Activated T-helper 17 cell treated with anti-CD3 and anti-CD28 coated beads, Interleukin-2, amount 50 U/mL, for 72 hours (primary cell): ENCODE results near the gene TMEM131. TPM values are rescaled to one million over a fixed set of nuclear protein-coding genes. Genes with fewer than 3 reads are reported as not detected.
A peak's percentile ranks its signal among the peaks of the same experiment; 100 is the strongest.
"Not testable (repeated sequence)": the region's sequence is repeated elsewhere in the genome, so short reads cannot be mapped to it uniquely, and the experiment has no call there.

Experiments used
- ATAC-seq: fragments of 150-1000 bp; cut with Tn5 transposase; replicated peaks from 2 replicates; pipeline ENCODE4 v1.10.0; 2021; ENCODE audit warnings: mild to moderate bottlenecking, moderate library complexity
- H3K27ac Mint-ChIP-seq: one replicate; pipeline ENCODE4 v1.8.0; 2022; ENCODE audit warnings: mixed read lengths
- H3K27me3 Mint-ChIP-seq: one replicate; pipeline ENCODE4 v1.8.0; 2022; ENCODE audit warnings: mixed read lengths
- H3K36me3 Mint-ChIP-seq: one replicate; pipeline ENCODE4 v1.8.0; 2022; ENCODE audit warnings: low read depth, mild to moderate bottlenecking, mixed read lengths
- H3K4me1 Mint-ChIP-seq: one replicate; pipeline ENCODE4 v1.8.0; 2022; ENCODE audit warnings: mixed read lengths
- H3K4me3 Mint-ChIP-seq: one replicate; pipeline ENCODE4 v1.8.0; 2022; ENCODE audit warnings: mild to moderate bottlenecking, mixed read lengths
- H3K9me3 Mint-ChIP-seq: one replicate; pipeline ENCODE4 v1.8.0; 2022; ENCODE audit warnings: mixed read lengths
- total RNA-seq, 2 donors: library from RNA; stranded (reverse); gene quantifications; one replicate each; pipeline ENCODE4 v1.2.3, GENCODE V29; 2022

TMEM131 gene
- total RNA-seq, 2 donors from 2014 or later, result 32.0 to 36.4 TPM

GRCh38 chr2:97716695-97717612 is 278.8 kb downstream of the TMEM131 start:
- no peaks in the 10 kb centered on the region for H3K27me3 Mint-ChIP-seq
- ATAC-seq, result no peak
- peaks cover 86% of the 10 kb centered on the region for H3K36me3 Mint-ChIP-seq
- peaks cover 64% of the 10 kb centered on the region for H3K4me1 Mint-ChIP-seq
- no peaks in the 10 kb centered on the region for H3K9me3 Mint-ChIP-seq
- peak overlapping the region; percentile 100 for H3K4me3 Mint-ChIP-seq
- H3K27ac Mint-ChIP-seq, result peak overlapping the region; percentile 100

GRCh38 chr2:97715951-97716694 is 279.6 kb downstream of the TMEM131 start:
- Mint-ChIP-seq H3K27ac (peak overlapping the region; percentile 100), H3K4me3 (peak overlapping the region; percentile 100), H3K36me3 (peaks cover 79% of the 10 kb centered on the region), H3K4me1 (peaks cover 69% of the 10 kb centered on the region), H3K9me3 (no peaks in the 10 kb centered on the region), H3K27me3 (no peaks in the 10 kb centered on the region)
- ATAC-seq, result no peak

- H3K36me3 Mint-ChIP-seq, result peaks cover 69% of the 10 kb centered on the region
- ATAC-seq, result peak; percentile 50
- H3K27me3 Mint-ChIP-seq, result no peaks in the 10 kb centered on the region
- H3K9me3 Mint-ChIP-seq, result no peaks in the 10 kb centered on the region
- H3K4me1 Mint-ChIP-seq, result peaks cover 69% of the 10 kb centered on the region
- peak overlapping the region; percentile 100 for H3K4me3 Mint-ChIP-seq
- H3K27ac Mint-ChIP-seq, result peak overlapping the region; percentile 100
Measured at GRCh38 chr2:97714950-97715652, 280.6 kb downstream of the TMEM131 start.

GRCh38 chr2:97714084-97714949 is 281.4 kb downstream of the TMEM131 start:
- peak; percentile 47 for ATAC-seq
- Mint-ChIP-seq H3K36me3 (peaks cover 61% of the 10 kb centered on the region), H3K9me3 (no peaks in the 10 kb centered on the region), H3K4me3 (peak overlapping the region; percentile 100), H3K4me1 (peaks cover 67% of the 10 kb centered on the region), H3K27ac (peak overlapping the region; percentile 100), H3K27me3 (no peaks in the 10 kb centered on the region)

GRCh38 chr2:97713296-97714083 is 282.3 kb downstream of the TMEM131 start, which contains the start of gene ZAP70:
ZAP70 (plus strand) TSS chr2:97713576; CDS start chr2:97724037, 10,461 bp downstream.
- Mint-ChIP-seq H3K4me1 (peaks cover 58% of the 10 kb centered on the region), H3K27me3 (no peaks in the 10 kb centered on the region), H3K4me3 (peak within 1 kb of the TSS; percentile 100), H3K27ac (peak within 1 kb of the TSS; percentile 100), H3K36me3 (peaks cover 53% of the 10 kb centered on the region), H3K9me3 (no peaks in the 10 kb centered on the region)
- ATAC-seq, result peak; percentile 49

DNA sequence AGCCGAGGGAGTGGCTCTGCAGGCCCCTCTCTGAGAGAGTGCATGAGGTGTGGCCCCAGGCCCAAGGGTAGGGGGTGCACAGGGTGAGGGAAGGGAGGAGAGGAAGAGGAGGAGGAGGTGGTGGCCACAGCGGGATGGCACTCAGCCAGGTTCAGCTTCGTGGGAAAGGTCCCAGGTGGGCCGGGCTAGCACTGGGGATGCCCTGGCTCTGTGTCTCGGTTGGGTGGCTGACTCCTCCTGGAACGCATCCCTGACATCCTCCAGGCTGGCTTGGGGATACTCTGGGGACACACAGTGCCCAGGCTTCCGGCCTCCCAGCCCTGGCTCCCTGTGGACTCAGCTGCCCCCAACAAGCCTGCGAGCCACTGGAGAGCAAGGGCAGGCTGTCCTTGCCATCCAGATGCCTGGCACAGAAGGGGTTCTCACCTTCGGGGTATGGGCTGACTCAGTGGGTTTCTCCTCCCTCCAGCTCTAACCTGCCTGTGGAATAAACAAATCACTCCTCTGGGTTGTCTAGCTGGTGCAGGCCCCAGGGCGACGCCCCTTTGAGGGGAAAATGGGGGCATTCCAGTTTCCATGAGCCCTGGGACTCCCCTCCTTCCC is 283.0 kb downstream of the TMEM131 start:
- ATAC-seq, result peak; percentile 36
- peaks cover 46% of the 10 kb centered on the region for H3K36me3 Mint-ChIP-seq
- no peaks in the 10 kb centered on the region for H3K9me3 Mint-ChIP-seq
- H3K4me1 Mint-ChIP-seq, result peaks cover 53% of the 10 kb centered on the region
- peak overlapping the region; percentile 100 for H3K4me3 Mint-ChIP-seq
- H3K27ac Mint-ChIP-seq, result peak overlapping the region; percentile 100
- no peaks in the 10 kb centered on the region for H3K27me3 Mint-ChIP-seq

DNA sequence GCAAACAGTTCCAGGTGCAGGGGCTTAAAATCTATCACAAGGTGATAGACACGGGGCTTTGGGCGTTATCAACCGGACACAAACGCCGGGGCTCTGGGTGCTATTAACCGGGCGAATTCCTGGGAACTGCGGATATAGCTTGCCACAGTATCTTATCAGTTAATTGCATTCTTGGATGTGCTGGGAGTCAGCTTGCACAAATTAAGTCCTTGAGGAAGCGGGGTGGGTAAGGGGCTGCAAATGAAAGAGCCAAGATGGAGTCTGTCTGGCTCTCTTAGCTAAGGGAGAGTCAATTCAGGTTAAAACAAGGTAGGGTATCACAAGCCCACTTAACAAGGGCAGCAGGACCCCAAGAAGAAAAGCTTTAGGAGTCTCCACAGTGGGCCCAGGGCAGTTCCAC is 283.6 kb downstream of the TMEM131 start:
- Mint-ChIP-seq H3K36me3 (peaks cover 40% of the 10 kb centered on the region), H3K4me3 (peak overlapping the region; percentile 100), H3K4me1 (peaks cover 49% of the 10 kb centered on the region), H3K27ac (peak overlapping the region; percentile 100)
- not testable (repeated sequence) for ATAC-seq, H3K27me3 Mint-ChIP-seq, H3K9me3 Mint-ChIP-seq

DNA sequence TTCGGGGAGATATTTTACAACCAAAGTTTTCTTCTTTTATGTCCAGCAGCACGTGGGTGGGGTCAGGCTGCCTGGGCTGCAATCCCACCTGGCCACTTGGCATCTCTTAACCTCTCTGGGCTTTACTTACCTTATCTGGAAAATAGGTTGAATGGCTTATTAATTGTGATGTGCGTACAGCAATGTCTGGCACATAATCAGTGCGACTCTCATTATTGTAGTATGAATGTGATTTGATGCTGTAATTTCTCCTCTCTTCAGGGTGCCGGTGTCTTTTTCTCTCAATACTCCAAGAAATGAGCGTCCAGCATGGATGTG is 284.4 kb downstream of the TMEM131 start:
- H3K27ac Mint-ChIP-seq, result peak overlapping the region; percentile 100
- peaks cover 32% of the 10 kb centered on the region for H3K36me3 Mint-ChIP-seq
- ATAC-seq, result no peak
- H3K4me3 Mint-ChIP-seq, result peak overlapping the region; percentile 100
- peaks cover 41% of the 10 kb centered on the region for H3K4me1 Mint-ChIP-seq
- H3K27me3 Mint-ChIP-seq, result no peaks in the 10 kb centered on the region
- H3K9me3 Mint-ChIP-seq, result no peaks in the 10 kb centered on the region

GRCh38 chr2:97708608-97709007 is 287.1 kb downstream of the TMEM131 start:
- H3K4me1 Mint-ChIP-seq, result peaks cover 26% of the 10 kb centered on the region

GRCh38 chr2:97708048-97708380 is 287.7 kb downstream of the TMEM131 start:
- peaks cover 22% of the 10 kb centered on the region for H3K4me1 Mint-ChIP-seq

More at GRCh38 chr2:97708608-97709007, 287.1 kb downstream of the TMEM131 start:
- Mint-ChIP-seq H3K36me3 (peaks cover 4% of the 10 kb centered on the region), H3K27me3 (no peaks in the 10 kb centered on the region), H3K9me3 (no peaks in the 10 kb centered on the region), H3K27ac (no peak overlapping the region), H3K4me3 (no peak overlapping the region)
- no peak for ATAC-seq

DNA sequence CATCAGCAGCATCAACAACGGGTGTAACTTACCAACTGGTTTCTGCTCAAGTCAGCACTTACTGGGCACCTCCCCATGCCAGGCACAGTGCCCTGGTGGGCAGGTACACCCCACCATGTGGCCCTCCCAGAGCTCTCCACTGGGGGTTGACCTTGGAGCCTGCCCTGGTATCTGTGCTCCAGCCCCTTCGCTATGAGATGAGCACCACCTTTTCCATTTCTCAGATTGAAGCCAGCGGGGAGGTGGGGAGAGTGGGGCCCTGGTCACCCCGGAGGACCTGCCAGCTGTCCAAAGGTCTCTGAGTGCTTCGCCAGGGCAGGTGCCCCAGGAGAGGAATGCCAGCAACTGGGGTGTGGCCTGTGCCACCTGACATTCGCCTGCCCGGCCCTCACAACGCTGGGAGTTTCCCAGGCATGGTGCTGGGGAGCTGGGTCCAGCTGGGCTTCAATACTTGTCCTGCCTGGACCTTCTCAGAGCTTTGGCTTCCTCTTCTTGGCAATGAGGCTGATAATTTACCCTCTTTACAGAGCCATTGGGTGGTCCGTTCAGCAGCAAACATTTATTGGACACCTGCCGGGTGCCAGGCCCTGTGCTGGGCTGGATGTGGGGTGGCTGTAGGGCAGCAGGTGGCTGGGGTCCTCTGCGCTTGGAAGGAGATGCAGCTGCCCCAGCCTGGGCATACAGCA is 288.2 kb downstream of the TMEM131 start:
- H3K36me3 Mint-ChIP-seq, result no peaks in the 10 kb centered on the region
- H3K4me3 Mint-ChIP-seq, result no peak overlapping the region
- ATAC-seq, result no peak
- H3K9me3 Mint-ChIP-seq, result no peaks in the 10 kb centered on the region
- peaks cover 20% of the 10 kb centered on the region for H3K4me1 Mint-ChIP-seq
- H3K27ac Mint-ChIP-seq, result no peak overlapping the region
- no peaks in the 10 kb centered on the region for H3K27me3 Mint-ChIP-seq

More at GRCh38 chr2:97708048-97708380, 287.7 kb downstream of the TMEM131 start:
- Mint-ChIP-seq H3K9me3 (no peaks in the 10 kb centered on the region), H3K4me3 (no peak overlapping the region), H3K27me3 (no peaks in the 10 kb centered on the region), H3K27ac (no peak overlapping the region), H3K36me3 (no peaks in the 10 kb centered on the region)
- ATAC-seq, result no peak

DNA sequence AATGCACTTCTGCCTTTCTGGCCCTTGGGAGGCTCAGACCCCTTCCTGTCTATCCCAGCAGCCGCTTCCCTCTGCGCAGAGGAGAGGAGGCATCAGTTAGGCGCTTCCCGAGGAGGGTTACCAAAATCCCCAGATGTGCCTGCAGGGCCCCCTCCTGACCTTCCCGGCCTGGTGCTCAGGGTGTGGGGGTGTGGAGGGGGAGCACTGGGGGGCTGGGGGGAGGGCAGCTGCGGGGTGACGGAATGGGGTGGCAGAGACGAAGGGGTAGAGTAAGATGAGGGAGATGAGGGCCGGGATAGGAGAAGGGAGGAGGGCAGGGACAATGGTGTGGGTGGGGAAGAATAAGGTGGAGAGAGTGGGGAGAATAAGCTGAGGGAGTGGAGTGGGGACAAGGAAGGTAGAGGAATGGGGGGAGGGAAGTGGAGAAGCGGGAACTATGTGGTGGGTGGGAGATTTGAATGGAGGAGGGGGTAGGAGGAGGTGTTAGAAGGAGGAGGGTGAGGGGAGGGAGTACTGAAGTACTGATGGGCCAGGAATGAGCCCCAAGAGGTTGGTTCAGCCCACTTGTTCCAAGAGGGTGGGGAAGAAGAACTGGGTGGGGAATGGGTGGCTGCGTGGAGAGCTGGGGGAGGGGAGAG is 288.9 kb downstream of the TMEM131 start:
- peaks cover 16% of the 10 kb centered on the region for H3K4me1 Mint-ChIP-seq
- no peaks in the 10 kb centered on the region for H3K9me3 Mint-ChIP-seq
- no peak overlapping the region for H3K27ac Mint-ChIP-seq
- no peaks in the 10 kb centered on the region for H3K27me3 Mint-ChIP-seq
- no peak overlapping the region for H3K4me3 Mint-ChIP-seq
- no peaks in the 10 kb centered on the region for H3K36me3 Mint-ChIP-seq
- ATAC-seq, result no peak
